HG02973 (cell line): ENCODE data around the gene E2F8.

Experiments used
- ATAC-seq: cut with Tn5 transposase; IDR thresholded peaks from one replicate; pipeline ENCODE4 v1.9.1; 2021; ENCODE audit warnings: moderate library complexity; ENCODE audit not compliant: unreplicated experiment

E2F8 gene

DNA sequence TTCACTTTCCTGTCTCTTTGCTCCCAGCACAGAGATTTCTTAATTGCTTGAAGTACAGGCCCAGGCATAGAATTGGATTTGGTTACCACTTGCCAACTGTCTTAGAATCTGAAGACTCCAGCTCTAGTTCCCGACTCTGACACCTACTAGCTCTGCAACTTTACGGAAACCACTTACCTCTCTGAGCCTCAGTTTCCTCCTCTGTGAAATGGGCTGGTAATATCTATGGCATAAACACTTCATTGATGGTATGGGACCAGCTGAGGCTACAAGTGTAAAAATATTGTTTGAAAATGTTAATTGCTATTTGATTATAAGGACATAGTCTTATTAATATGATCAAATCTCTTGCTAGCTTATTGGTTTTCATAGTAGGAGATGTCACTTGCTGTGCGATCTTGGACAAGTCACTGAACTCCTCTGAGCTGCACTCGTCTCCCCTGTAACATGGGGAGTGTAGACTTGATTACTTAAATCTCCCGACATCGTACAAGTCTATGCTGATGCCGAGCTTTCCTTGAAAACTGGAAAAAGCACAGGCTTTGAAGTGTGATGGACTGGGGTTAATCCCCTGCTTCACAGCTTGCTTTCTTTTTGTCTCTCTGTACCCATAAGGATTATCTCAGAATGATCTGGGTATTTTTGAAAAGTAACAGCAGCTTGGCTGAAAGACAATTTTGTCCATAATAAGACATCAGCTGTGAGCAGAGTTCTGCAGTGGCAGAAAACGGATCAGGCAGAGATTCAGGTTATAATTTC is 11.8 kb upstream of the E2F8 start:
- ATAC-seq: no peak

DNA sequence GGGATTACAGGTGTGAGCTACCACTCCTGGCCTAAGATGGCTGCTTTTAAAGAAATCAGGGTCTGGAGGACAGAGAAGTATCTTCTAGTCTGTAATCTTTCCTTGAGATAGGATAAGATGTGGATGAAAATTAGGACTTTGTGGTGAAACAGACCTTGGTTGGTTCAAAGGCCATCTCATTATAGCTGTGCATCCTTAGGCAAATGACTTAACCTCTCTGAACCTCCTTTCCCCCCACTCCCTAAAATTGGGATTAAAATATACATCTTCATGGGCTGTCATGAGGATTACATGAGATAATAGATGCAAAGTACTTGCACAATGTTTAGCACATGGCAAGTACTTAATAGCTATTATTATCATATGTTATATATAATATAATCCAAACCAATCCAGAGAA is 10.8 kb upstream of the E2F8 start:
- no peak for ATAC-seq

DNA sequence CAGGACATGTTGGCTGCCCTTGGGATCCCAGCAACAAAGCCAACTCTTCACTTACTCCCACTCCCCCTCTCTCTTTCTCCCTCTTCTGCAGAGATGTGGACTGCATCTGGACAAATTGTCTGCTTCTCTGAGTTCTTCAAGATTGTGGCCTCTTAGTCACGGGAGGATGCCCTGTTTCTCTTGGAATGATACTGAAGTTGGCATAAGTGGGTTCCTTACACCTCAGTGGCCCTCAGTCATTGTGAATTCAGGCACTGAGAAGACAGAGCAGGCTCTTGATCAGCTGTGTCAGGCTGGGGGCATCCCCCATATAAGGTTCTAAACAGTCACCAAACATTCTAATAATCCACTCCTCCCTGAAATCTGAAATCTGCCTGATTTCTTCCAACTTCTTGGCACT is 6.1 kb upstream of the E2F8 start:
- ATAC-seq: no peak

DNA sequence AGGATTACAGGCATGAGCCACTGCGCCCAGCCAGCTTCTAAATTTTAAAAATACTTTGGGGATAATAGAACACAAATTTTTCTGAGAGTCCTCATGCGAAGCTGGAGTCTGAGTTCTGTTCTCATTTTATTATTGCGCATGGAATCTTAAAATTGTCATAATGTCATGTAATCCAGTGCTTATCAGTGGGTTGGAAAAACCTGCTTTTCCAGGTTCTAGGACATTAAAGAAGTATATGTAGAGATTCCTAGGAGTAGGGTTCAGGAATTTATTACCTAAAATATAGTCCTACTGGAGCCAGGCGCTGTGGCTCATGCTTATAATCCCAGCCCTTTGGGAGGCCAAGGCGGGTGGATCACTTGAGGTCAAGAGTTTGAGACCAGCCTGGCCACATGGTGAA is 4.6 kb upstream of the E2F8 start:
- no peak for ATAC-seq

DNA sequence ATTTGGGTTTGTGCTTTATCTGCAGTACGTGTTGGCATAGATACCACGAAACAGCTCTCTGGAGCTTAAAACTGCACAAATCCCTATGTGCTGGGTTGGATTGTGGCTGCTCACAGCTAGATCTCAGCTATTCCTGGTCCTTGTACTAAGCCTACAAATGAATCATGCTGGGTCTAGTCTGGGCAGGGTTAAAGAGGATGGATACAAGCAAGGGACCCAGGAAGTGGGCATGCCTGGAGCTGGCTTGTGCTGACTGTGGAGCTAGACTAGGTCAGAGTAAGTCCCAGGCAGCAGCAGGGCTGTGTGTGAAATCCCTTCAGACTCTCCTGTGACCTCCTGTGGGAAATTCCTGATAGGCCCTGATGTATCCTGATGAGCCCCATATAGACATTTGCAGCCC is 3.9 kb upstream of the E2F8 start:
- ATAC-seq: no peak

DNA sequence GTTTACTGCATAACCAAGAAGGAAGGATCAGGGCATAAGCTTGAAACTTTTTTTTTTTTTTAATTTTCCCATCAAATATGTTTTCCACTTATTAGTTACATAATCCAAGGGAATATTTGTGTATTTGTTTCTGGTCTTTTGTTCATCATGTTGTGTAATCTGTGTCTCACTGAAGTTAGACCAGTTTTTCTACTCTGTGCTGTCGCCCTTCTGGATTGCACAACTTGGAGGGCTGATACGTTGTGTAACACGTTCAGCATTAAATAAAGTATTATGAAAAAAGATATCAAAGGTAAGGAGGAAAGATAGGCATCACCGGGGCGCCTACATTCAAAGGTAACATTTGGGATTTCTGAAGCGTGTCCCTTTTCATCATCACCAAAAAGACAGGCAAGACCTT is 3.3 kb upstream of the E2F8 start:
- ATAC-seq: no peak

DNA sequence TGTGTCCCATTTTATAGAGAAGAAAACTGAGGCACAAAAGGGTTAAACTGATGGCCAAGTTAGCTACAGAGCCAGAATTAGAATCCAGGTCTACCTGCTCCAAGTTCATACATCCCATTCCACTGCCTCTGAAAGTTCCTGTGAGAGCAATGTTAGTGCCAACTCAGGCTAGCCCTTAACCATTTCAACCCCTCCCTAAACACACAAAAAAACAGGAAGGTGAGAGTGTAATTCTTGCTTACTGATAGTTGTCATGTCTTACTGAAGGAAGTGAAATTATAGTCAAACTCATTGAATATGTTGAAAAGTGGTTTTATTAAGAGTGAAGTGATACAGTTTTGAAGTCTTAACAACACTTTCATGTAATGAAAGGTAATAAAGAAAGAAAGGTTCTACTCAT is 2.9 kb upstream of the E2F8 start:
- no peak for ATAC-seq

DNA sequence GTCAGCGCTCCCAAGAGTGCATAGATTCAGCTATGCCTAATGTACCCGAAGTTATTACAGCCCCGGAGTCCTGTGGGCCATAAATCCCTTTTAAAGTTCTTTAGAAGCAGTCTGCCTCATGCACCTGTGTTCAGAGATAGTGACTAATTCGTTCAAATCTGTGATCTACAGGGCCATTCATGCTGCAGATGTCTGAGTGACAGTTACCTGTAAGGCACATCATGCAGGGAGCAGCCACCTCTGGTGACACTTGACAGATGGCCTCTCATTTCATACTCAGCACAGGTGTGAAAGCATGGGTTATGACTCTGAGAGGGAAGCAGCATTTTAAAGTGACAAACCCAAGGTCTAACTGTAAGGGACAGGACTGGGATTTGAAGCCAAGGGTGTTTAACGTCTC is 2.4 kb upstream of the E2F8 start:
- ATAC-seq: no peak

DNA sequence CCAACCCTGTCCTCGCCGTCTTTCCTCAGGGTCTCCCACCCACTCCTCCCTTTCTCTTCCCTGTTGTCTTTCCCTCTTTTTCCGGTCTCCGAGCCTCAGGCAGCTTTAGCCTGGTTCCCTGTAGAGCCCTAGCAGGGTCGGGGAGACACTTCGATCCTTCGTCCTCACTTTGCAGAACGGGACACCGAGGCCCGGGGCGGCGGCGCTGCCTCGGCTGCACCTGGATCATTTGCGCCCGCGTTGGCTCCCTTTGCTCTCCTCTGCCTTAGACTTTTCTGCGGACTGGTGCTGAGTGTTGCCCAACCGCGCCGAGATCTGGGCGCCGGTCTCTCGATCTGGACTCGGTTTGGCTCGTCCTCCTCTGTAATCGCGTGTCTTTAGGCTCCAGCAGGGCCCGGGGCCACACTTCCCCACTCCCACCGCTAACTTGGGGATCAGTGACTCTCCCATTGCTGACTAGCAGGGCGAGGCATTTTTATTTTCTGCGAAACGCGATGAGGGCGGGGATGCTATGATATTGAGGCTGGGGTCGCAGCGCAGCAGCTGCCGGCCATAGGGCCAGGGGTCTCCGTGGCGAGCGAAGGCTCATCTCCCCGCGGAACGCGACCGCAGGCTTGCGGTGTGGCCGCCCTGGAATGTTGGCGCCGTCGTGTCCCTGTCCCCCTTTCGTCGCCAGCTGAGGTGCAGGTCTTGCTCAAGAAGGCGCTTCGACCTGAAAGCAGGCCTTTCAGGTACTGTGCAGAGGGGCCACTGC is 1.6 kb upstream of the E2F8 start:
- no peak for ATAC-seq

DNA sequence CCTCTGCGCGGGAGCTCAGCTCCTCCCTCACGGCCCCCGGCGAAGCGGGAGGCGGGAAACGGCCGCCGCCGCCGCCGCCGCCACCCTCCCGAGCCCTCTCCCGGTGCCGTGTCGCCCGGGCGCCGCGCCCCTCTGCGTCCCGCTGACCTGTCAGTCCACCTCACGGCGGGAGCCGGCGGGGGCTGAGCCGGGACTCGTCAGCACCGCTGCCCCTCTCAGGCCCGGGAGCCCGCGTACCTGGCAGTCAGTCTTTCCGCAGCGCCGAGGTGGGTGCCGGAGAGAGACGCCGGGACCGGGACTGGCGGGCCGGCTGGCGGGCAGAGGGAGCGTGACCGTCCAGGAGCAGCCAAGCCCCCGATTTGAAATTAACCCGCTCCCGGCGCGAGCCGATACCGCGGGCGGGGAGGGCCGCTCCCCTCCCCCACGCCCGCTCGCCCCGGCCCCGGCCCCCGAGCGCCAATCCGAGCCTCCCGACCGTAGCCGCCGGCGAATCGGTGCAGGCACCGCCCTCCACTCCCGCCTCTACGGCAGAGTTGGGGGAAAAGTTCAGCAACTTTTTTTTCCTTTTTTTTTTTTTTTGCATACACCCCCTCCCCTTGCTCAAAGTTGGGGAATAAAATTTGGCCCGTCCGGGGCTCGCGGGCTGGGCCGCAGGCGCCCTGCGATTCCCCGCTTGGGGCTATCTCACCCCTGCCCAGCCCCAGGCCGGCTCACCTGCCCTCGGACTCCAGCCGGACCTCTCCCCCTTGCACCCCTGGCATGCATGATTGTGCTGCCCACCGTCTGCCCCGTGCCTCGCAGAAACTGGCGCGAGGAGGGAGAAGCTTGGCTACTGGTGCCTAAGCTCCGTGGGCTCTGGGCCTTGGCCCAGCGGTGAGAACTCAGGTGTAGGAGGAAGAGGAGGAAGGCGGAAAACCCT is 774 bp upstream of the E2F8 start:
- peak; percentile 32 for ATAC-seq

DNA sequence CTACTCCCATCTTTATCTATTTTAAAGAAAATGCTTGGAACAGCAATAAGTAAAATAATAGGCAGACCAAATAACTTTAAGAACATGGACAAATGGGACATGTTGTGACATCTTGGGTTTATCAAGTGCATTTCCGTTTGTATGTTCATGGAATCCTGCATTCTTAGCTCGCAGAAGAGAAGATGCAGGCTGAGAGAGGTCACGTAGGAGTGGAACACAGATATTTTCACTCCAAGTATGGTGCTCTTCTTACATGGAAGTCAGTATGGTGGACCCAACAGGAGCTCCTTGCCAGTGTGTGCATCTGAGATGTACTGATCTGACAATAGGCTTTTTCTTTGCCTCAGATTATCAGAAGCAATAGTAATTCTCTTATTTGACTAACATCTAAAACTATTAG is 1.7 kb downstream of the E2F8 start:
- ATAC-seq: no peak

DNA sequence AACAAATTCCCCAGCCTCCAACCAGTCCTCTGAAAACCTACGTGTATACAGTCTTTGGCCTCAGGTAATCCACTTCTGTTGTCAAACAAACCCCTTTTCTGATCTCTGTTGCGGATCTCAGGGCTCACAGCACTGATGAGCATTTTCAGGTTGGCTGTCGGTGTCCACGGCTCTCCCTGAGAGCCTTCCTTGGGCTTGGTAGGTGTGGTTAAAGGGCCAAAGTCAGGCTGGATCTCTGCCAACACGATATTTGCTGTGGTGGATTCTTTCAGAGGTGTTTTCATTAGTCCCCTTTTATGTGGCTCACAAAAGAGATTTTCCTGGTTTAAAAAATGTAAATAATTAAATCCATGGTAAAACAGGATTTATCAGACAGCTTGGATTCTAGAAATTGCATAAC is 2.9 kb downstream of the E2F8 start:
- no peak for ATAC-seq

DNA sequence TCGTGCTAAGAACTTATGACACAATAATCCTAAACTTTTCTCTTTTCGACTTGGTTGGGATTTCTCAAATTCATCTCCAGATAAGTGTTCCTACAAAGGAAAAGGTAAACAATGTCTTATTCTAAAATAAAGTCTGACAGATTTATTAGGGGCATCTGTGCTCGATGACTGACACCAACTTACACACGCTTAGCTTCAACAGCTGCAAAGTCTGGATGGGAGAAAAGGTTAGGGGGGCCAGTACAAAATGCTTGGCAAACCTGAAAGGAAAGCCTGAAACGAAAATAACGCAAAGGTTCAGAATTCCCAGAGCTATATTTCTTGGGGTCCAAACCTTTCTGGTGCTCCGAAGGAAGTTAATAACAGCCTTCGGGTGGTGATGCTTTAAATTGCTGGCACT is 3.4 kb downstream of the E2F8 start:
- ATAC-seq: no peak

DNA sequence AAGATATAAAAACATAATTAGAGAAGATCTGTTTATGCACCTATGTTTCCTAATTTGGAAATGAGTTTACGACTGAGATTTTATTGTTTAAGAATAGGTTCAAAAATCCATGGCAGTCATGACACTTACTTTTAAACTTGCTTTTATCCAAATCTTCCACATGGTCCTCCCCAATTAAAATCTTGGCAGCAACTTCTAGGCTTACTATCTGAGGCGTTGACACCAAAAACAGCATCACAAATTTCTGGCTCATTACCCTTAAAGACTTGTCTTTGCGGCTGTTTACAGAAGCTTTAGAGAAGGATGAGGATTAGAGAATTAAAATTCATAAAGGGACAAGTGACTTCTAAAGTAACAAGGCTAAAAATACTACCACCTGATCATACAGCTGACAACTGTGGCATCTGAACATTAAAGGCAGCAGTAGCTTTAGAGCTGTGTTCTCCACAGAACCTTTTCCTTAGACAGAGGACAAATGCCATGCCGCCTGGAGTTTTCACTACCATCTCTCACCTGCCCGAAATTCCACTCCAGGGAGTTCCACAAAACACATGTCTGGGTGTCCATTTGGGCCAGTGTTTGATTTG is 6.4 kb downstream of the E2F8 start:
- ATAC-seq: no peak

DNA sequence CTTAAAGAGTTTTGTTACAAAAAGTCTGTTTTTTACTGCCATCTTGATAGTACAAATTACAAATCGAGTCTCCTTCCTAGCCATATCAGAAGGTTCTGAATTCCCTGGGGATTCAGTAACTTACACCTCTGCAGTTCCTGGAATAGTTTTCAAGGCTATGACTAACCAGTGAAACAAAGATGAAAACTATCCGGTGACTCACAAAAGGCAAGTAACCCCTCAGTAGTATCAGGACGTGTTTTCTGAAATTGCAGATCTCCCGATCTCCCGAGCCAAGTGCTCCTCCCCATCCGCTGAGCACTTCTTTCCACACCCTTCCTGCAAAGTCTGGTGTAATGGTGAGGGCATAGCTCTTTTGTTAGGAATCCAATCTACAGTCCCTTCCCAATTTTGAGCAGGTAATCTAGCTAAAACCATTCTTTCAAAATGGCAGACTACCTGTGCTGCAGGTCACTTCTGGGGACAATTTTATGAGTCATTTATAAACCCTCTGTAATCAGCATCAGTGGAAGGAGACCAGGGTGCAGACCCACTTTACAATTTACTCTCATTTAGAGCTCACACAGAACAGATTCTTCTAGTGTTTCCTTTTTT is 7.7 kb downstream of the E2F8 start:
- ATAC-seq: no peak

DNA sequence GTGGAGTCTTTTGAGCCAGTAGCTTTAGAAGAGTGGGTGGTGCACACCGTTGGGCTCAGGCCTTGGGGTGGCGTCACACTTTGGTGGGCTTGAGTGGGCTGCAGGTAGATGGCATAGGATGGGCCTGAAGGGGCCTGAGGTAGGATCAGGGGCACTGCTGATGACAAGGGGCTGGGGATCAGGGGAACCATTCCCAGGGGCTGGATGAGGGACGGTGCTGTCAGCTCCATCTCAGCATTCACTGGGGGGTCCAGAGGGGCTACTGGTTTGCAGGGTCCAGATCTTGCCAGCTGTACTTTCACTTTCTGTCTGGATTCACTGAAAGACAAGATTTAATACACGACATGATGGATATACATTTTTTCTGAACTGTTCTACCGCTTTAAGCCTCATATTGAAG is 11.1 kb downstream of the E2F8 start:
- no peak for ATAC-seq

DNA sequence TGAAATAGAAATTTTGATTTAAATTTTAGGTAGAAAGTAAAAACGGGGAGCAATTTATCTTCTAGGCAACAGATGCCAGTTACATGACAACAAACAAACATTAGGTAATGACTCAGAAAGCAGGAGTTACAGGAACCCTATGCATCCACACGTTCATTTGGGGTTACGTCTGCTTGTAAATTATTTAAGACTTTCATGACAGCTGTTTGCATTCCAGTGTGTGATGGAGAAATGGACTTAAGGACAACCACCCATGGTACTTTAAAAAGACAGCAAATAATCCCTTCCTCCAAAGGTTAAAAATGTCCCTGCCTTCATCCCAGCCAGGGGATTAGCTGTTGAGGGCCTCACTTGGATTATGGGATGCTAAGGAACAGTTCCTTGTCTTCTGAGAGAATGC is 11.8 kb downstream of the E2F8 start:
- ATAC-seq: no peak

DNA sequence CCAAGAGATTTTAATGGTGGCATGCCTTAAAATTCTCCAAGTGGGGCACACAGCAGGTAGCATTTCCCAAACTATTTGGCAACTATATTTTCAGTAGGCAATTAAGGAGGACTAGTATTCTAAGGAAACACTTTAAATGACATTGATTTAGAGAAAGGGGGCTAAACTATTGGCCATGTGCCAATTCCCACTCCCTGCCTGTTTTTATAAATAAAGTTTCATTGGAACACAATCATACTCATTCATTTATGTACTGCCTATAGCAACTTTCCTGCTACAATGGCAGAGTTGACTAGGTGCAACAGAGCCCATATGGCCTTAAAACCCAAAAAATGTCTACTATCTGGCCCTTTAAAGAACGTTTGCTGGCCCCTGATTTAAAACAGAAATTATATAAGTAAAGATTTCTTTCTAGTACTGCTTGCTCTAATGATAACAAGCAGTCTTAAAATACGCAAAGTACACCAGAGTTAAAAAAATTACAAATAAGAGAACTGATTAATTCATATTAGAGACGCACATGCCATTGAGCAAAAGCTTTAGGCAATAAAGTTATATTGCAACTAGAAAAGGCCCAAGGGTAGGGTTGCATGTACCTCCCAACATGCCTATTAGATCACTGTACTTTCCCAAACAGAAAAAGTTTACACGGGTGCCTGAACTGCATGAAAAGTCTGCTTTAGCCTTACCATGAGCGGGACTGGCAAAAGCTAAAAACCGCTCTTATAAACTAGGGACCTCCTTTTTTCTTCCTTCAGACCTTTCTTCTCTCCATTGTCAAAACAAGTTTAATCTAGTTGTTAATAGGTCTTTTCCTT is 14.2 kb downstream of the E2F8 start:
- ATAC-seq: no peak

DNA sequence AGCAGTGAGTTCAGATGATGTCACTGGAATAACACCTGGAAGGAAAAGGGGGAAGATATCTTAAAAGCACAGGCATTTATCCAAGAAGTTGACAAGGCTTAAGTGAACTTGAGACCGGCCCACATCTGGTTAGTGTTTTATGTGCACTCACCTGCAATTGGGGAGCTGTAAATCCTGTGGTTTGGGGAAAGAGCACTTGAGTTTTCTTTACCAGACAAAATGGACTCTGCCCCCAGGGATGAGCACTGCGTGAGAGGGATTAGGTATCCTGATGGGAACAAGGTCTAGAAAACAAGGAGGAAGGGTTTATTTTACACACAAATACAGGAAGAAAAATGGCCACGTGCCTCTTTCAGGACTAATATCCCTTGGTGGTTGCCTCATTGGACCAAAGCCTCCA is 15.2 kb downstream of the E2F8 start:
- ATAC-seq: no peak

DNA sequence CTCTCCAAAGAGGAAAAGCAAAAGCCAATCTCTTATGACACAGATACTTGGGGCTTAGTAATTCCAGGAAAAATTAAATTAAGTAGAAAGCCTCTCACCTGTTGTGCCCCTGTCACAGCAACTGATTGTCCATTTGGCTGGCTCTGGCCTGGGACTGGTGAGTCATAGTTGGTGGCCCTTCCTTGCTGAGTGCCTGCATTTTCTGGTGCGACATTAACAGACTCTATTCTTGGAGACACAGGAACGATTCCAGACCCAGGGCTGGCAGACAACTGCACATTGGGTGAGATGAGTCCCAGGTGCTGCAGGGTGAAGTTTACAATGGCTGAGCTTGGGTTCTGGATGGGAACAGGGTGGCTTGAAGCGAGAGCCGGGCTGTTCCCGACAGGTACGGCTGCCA is 15.6 kb downstream of the E2F8 start:
- ATAC-seq: no peak
